ES-I3 (cell line): ENCODE data around the gene PNKD.

Source experiments
- H3K36me3 ChIP-seq: 2 replicates; pipeline ENCODE4 v1.6.1; 2013; ENCODE audit warnings: mild to moderate bottlenecking, low read length, control low read depth, moderate library complexity; ENCODE audit not compliant: insufficient read depth
- H3K4me1 ChIP-seq: 2 replicates; pipeline ENCODE4 v1.6.1; 2013; ENCODE audit warnings: mild to moderate bottlenecking, control low read depth, low read length; ENCODE audit not compliant: insufficient read depth
- H3K9ac ChIP-seq: 2 replicates; pipeline ENCODE4 v1.6.1; 2013; ENCODE audit warnings: low read depth, mild to moderate bottlenecking, low read length, moderate library complexity
- H3K9me3 ChIP-seq: 2 replicates; pipeline ENCODE4 v1.6.1; 2013; ENCODE audit warnings: mild to moderate bottlenecking, low read length, moderate library complexity; ENCODE audit not compliant: control insufficient read depth, insufficient read depth

PNKD gene

GRCh38 chr2:218244204-218244603, 26.1 kb upstream of the PNKD start:
- Histone ChIP-seq H3K36me3 (peaks cover 31% of the 10 kb centered on the region), H3K9ac (no peak overlapping the region), H3K9me3 (no peaks in the 10 kb centered on the region), H3K4me1 (no peaks in the 10 kb centered on the region)

- Histone ChIP-seq H3K9ac (no peak overlapping the region), H3K4me1 (no peaks in the 10 kb centered on the region), H3K36me3 (peaks cover 34% of the 10 kb centered on the region), H3K9me3 (no peaks in the 10 kb centered on the region)
These were observed 25.7 kb upstream of the PNKD start for GRCh38 chr2:218244665-218245064.

GRCh38 chr2:218245214-218245613, 25.1 kb upstream of the PNKD start:
- H3K4me1 ChIP-seq = no peaks in the 10 kb centered on the region
- H3K36me3 ChIP-seq = peaks cover 38% of the 10 kb centered on the region

GRCh38 chr2:218249691-218250090, 20.6 kb upstream of the PNKD start:
- Histone ChIP-seq H3K9ac (no peak overlapping the region), H3K9me3 (no peaks in the 10 kb centered on the region), H3K36me3 (peaks cover 48% of the 10 kb centered on the region), H3K4me1 (no peaks in the 10 kb centered on the region)

More at GRCh38 chr2:218245214-218245613, 25.1 kb upstream of the PNKD start:
- no peaks in the 10 kb centered on the region for H3K9me3 ChIP-seq
- H3K9ac ChIP-seq = no peak overlapping the region

GRCh38 chr2:218252509-218253231, 17.6 kb upstream of the PNKD start:
- no peaks in the 10 kb centered on the region for H3K4me1 ChIP-seq
- H3K9ac ChIP-seq = no peak overlapping the region
- no peaks in the 10 kb centered on the region for H3K9me3 ChIP-seq
- H3K36me3 ChIP-seq = peaks cover 37% of the 10 kb centered on the region

- H3K9me3 ChIP-seq = no peaks in the 10 kb centered on the region
- no peaks in the 10 kb centered on the region for H3K4me1 ChIP-seq
- peaks cover 37% of the 10 kb centered on the region for H3K36me3 ChIP-seq
- H3K9ac ChIP-seq = no peak overlapping the region
These were observed 17.1 kb upstream of the PNKD start for GRCh38 chr2:218253232-218253625.

GRCh38 chr2:218255446-218255845, 14.9 kb upstream of the PNKD start:
- no peak overlapping the region for H3K9ac ChIP-seq
- H3K9me3 ChIP-seq = no peaks in the 10 kb centered on the region
- H3K36me3 ChIP-seq = peaks cover 25% of the 10 kb centered on the region
- peaks cover 12% of the 10 kb centered on the region; the same call in 1 of the 2 replicates for H3K4me1 ChIP-seq

- Histone ChIP-seq H3K36me3 (peaks cover 25% of the 10 kb centered on the region), H3K9ac (no peak overlapping the region), H3K4me1 (peaks cover 22% of the 10 kb centered on the region; the same call in 1 of the 2 replicates), H3K9me3 (no peaks in the 10 kb centered on the region)
These were observed 13.5 kb upstream of the PNKD start for GRCh38 chr2:218256612-218257350.

- no peak overlapping the region for H3K9ac ChIP-seq
- H3K36me3 ChIP-seq = peaks cover 20% of the 10 kb centered on the region
- H3K9me3 ChIP-seq = no peaks in the 10 kb centered on the region
- H3K4me1 ChIP-seq = peaks cover 23% of the 10 kb centered on the region; the same call in 1 of the 2 replicates
These were observed 12.8 kb upstream of the PNKD start for GRCh38 chr2:218257390-218257981.

GRCh38 chr2:218259099-218259961, 11.0 kb upstream of the PNKD start:
- H3K9ac ChIP-seq = no peak overlapping the region
- H3K9me3 ChIP-seq = no peaks in the 10 kb centered on the region
- H3K36me3 ChIP-seq = peaks cover 6% of the 10 kb centered on the region
- peaks cover 23% of the 10 kb centered on the region; the same call in 1 of the 2 replicates for H3K4me1 ChIP-seq

GRCh38 chr2:218260166-218260565, 10.2 kb upstream of the PNKD start:
- Histone ChIP-seq H3K9ac (no peak overlapping the region), H3K4me1 (peaks cover 23% of the 10 kb centered on the region; the same call in 1 of the 2 replicates), H3K36me3 (peaks cover 9% of the 10 kb centered on the region), H3K9me3 (no peaks in the 10 kb centered on the region)

GRCh38 chr2:218260742-218261422, 9.4 kb upstream of the PNKD start, which contains the start of gene GPBAR1:
Gene GPBAR1, plus strand, starts transcription at chr2:218261015. Its CDS starts 1,710 bp downstream, at chr2:218262725.
- Histone ChIP-seq H3K36me3 (peaks cover 6% of the 10 kb centered on the region), H3K9ac (no peak within 1 kb of the TSS), H3K4me1 (peaks cover 23% of the 10 kb centered on the region; the same call in 1 of the 2 replicates), H3K9me3 (no peaks in the 10 kb centered on the region)

GRCh38 chr2:218261423-218262236, 8.7 kb upstream of the PNKD start:
- peaks cover 6% of the 10 kb centered on the region for H3K36me3 ChIP-seq
- no peaks in the 10 kb centered on the region for H3K9me3 ChIP-seq
- H3K9ac ChIP-seq = no peak overlapping the region
- peaks cover 23% of the 10 kb centered on the region; the same call in 1 of the 2 replicates for H3K4me1 ChIP-seq
